Caco-2 (cell line): ENCODE measurements around the gene CKAP2L. TPM values are rescaled to one million over a fixed set of nuclear protein-coding genes. Genes with fewer than 3 reads are reported as not detected.

ENCODE experiments used
- BruUV-seq: library from RNA; stranded (reverse); fragments of 400-500 nt; replicated peaks from 2 replicates; lab custom pipeline; 2021; lab: Mats Ljungman, UMichigan
- CTCF ChIA-PET: fragments of 300-600 bp; sonication (Branson Sonifier 250); formaldehyde crosslinking; loops from one replicate; lab custom pipeline; 2022; ENCODE audit warnings: antibody characterized with exemption; lab: Charles Lee
- POLR2A ChIA-PET: fragments of 300-600 bp; sonication (Branson Sonifier 250); formaldehyde crosslinking; loops from one replicate; lab custom pipeline; 2022; ENCODE audit warnings: antibody characterized with exemption; lab: Charles Lee
- DNase-seq, 2 experiments: peaks; one replicate each; pipeline versions ENCODE4 v3.0.0 to v3.0.0-alpha.2; 2020 to 2022
- H3K27me3 ChIP-seq: replicated peaks from 2 replicates; pipeline ENCODE4 v1.6.0; 2011; ENCODE audit warnings: low read length; ENCODE audit not compliant: control insufficient read depth, insufficient read depth
- H3K36me3 ChIP-seq: 2 replicates; pipeline ENCODE4 v1.5.1; 2011; ENCODE audit warnings: low read length; ENCODE audit not compliant: control insufficient read depth, insufficient read depth
- H3K4me1 ChIP-seq: fragments of 250-450 bp; sonication (Bioruptor Pico); 2 replicates; pipeline ENCODE4 v1.5.1; 2020; ENCODE audit warnings: mild to moderate bottlenecking
- H3K4me3 ChIP-seq: 2 replicates; pipeline ENCODE4 v1.5.1; 2011; ENCODE audit warnings: low read depth, mild to moderate bottlenecking, control low read depth, low read length
- H3K9me3 ChIP-seq: fragments of 250-450 bp; sonication (Bioruptor Pico); 2 replicates; pipeline ENCODE4 v1.5.1; 2020; ENCODE audit warnings: mild to moderate bottlenecking, moderate library complexity
- H3K27ac Mint-ChIP-seq: one replicate; pipeline ENCODE4 v1.8.0; 2022; ENCODE audit warnings: mixed read lengths; ENCODE audit not compliant: unreplicated experiment
- H3K27me3 Mint-ChIP-seq: one replicate; pipeline ENCODE4 v1.8.0; 2022; ENCODE audit warnings: mixed read lengths; ENCODE audit not compliant: insufficient read depth, unreplicated experiment
- H3K36me3 Mint-ChIP-seq: one replicate; pipeline ENCODE4 v1.8.0; 2022; ENCODE audit warnings: mild to moderate bottlenecking, mixed read lengths; ENCODE audit not compliant: insufficient read depth, unreplicated experiment
- H3K4me1 Mint-ChIP-seq: one replicate; pipeline ENCODE4 v1.8.0; 2022; ENCODE audit warnings: low read depth, mixed read lengths; ENCODE audit not compliant: unreplicated experiment
- H3K4me3 Mint-ChIP-seq: one replicate; pipeline ENCODE4 v1.8.0; 2022; ENCODE audit warnings: mild to moderate bottlenecking, moderate library complexity, mixed read lengths; ENCODE audit not compliant: unreplicated experiment
- H3K9me3 Mint-ChIP-seq: one replicate; pipeline ENCODE4 v1.8.0; 2022; ENCODE audit warnings: mixed read lengths; ENCODE audit not compliant: unreplicated experiment
- CTCF ChIP-seq, 2 experiments: fragments of 200-600 bp in 1 of 2; IDR thresholded peaks; 1 replicate in 1 of 2; 2 replicates in 1 of 2; pipeline versions ENCODE4 v1.5.1 to v1.8.0; 2011 to 2022; ENCODE audit warnings: antibody characterized with exemption in 1 of 2, control low read depth in 1 of 2, inconsistent platforms in 1 of 2, low read depth in 1 of 2, low read length in 1 of 2, mild to moderate bottlenecking in 1 of 2, moderate library complexity in 1 of 2; ENCODE audit not compliant: insufficient read depth in 1 of 2, severe bottlenecking in 1 of 2, unreplicated experiment in 1 of 2
- intact Hi-C: fragments of 100-400 bp; cut with micrococcal nuclease; formaldehyde crosslinking; loops from one replicate; pipeline ENCODE4 v1.10.0; 2022; ENCODE audit not compliant: unreplicated experiment
- total RNA-seq: library from RNA; stranded (reverse); gene quantifications from 2 replicates; pipeline ENCODE4 v1.2.3, GENCODE V29; 2022

Gene CKAP2L
- total RNA-seq, 1 experiment from 2014 or later: 20.7 TPM

- no peak overlapping the region for H3K27ac Mint-ChIP-seq
- POLR2A ChIA-PET: no interaction called here
Observed at GRCh38 chr2:112699984-112700667, 64.3 kb downstream of the CKAP2L start.

DNA sequence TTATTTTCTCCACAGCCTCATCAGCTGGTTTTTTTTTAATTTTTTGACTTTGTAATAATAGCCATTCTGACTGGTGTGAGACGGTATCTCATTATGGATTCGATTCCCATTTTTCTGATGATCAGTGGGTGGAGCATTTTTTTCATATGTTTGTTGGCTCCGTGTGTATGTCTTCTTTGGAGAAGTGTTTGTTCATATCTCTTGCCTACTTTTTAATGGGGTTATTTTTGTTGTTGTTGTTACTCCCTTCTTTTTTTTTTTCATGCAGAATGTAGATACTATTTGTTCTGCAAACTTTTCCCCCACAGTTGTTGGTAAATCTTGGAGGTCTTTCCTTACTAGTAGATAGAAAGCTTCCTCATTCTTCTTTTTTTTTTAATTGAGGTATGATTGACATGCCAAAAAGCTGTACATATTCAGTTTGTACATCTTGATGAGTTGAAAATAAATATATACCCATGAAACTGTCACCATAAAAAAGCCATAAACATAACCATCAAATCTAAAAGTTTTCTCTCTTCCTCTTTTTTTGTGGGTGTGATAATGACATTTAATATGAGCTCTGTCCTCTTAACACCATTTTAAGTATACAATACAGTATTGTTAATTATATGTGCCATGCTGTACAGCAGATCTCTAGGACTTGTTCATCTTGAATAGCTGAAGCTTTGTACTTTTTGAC, 65.4 kb downstream of the CKAP2L start:
- no peak for TF ChIP-seq CTCF (IDR thresholded peaks at IDR 0.05; ENCODE audit: insufficient read depth in 1 of 2, low read depth in 1 of 2, low read length in 1 of 2, severe bottlenecking in 1 of 2, unreplicated experiment in 1 of 2)
- H3K4me1 Mint-ChIP-seq: no peaks in the 10 kb centered on the region
- intact Hi-C loops: no loop called here
- Histone ChIP-seq H3K27me3 (no peaks in the 10 kb centered on the region), H3K4me1 (no peaks in the 10 kb centered on the region), H3K9me3 (no peaks in the 10 kb centered on the region), H3K4me3 (no peak overlapping the region), H3K36me3 (no peaks in the 10 kb centered on the region)
- BruUV-seq: no TSS peak
- no peaks in the 10 kb centered on the region for H3K36me3 Mint-ChIP-seq
- no peak overlapping the region for H3K4me3 Mint-ChIP-seq
- H3K9me3 Mint-ChIP-seq: no peaks in the 10 kb centered on the region
- CTCF ChIA-PET: no interaction called here
- no peak for DNase-seq
- POLR2A ChIA-PET: no interaction called here
- H3K27me3 Mint-ChIP-seq: no peaks in the 10 kb centered on the region
- no peak overlapping the region for H3K27ac Mint-ChIP-seq

More at GRCh38 chr2:112699984-112700667, 64.3 kb downstream of the CKAP2L start:
- Histone ChIP-seq H3K4me3 (no peak overlapping the region), H3K36me3 (no peaks in the 10 kb centered on the region), H3K9me3 (no peaks in the 10 kb centered on the region), H3K27me3 (no peaks in the 10 kb centered on the region), H3K4me1 (no peaks in the 10 kb centered on the region)
- Mint-ChIP-seq H3K36me3 (no peaks in the 10 kb centered on the region), H3K9me3 (no peaks in the 10 kb centered on the region), H3K4me3 (no peak overlapping the region), H3K27me3 (no peaks in the 10 kb centered on the region), H3K4me1 (no peaks in the 10 kb centered on the region)
- intact Hi-C loops: no loop called here
- CTCF ChIA-PET: no interaction called here
- DNase-seq: no peak
- BruUV-seq: no TSS peak
- no peak for TF ChIP-seq CTCF (IDR thresholded peaks at IDR 0.05; ENCODE audit: insufficient read depth in 1 of 2, low read depth in 1 of 2, low read length in 1 of 2, severe bottlenecking in 1 of 2, unreplicated experiment in 1 of 2)

- POLR2A ChIA-PET: no interaction called here
- no peak overlapping the region for H3K4me3 Mint-ChIP-seq
- H3K9me3 Mint-ChIP-seq: no peaks in the 10 kb centered on the region
- H3K36me3 ChIP-seq: no peaks in the 10 kb centered on the region
- intact Hi-C loops: loop anchor here (5.0 kb wide), 1 partner anchor 47 kb away; the partner anchor contains the start of gene SLC20A1
- CTCF ChIA-PET: no interaction called here
- no peaks in the 10 kb centered on the region for H3K36me3 Mint-ChIP-seq
- no peak for DNase-seq
- H3K9me3 ChIP-seq: no peaks in the 10 kb centered on the region
- peaks cover 10% of the 10 kb centered on the region for H3K4me1 ChIP-seq
- H3K4me1 Mint-ChIP-seq: peaks cover 16% of the 10 kb centered on the region
- no peak overlapping the region for H3K27ac Mint-ChIP-seq
- H3K27me3 ChIP-seq: no peaks in the 10 kb centered on the region
- BruUV-seq: no TSS peak
- TF ChIP-seq CTCF (IDR thresholded peaks at IDR 0.05; ENCODE audit: insufficient read depth in 1 of 2, low read depth in 1 of 2, low read length in 1 of 2, severe bottlenecking in 1 of 2, unreplicated experiment in 1 of 2): no peak
- no peak overlapping the region for H3K4me3 ChIP-seq
- no peaks in the 10 kb centered on the region for H3K27me3 Mint-ChIP-seq
Observed at GRCh38 chr2:112694182-112694581, 70.2 kb downstream of the CKAP2L start.
